H1 (cell line): ENCODE results near the gene UBQLN1. TPM values are rescaled to one million over a fixed set of nuclear protein-coding genes. Genes with fewer than 3 reads are reported as not detected.

Experiments
- CTCF ChIA-PET: fragments of 300-600 bp; sonication (Branson Sonifier 250); formaldehyde crosslinking; loops from one replicate; lab custom pipeline; 2021; ENCODE audit not compliant: partially characterized antibody; lab: Charles Lee
- POLR2A ChIA-PET: fragments of 300-600 bp; sonication (Branson Sonifier 250); formaldehyde crosslinking; loops from one replicate; lab custom pipeline; 2021; ENCODE audit warnings: inconsistent platforms; ENCODE audit not compliant: partially characterized antibody; lab: Charles Lee
- DNase-seq, 2 experiments: peaks; one replicate each; pipeline versions ENCODE4 v3.0.0 to v3.0.0-alpha.2; 2010 to 2022; ENCODE audit warnings: low spot score in 2 of 2, low read depth in 1 of 2, mixed read lengths in 1 of 2
- FAIRE-seq: peaks from 2 replicates; lab custom pipeline; 2011; peaks lifted over from hg19 to GRCh38; lab: Jason Lieb, UNC
- H2AFZ ChIP-seq: 2 replicates; pipeline ENCODE4 v1.8.1; 2012; ENCODE audit warnings: low read length, inconsistent platforms
- H2AK5ac ChIP-seq: 2 replicates; pipeline ENCODE4 v1.6.1; 2013; ENCODE audit warnings: low read depth, low read length
- H2BK120ac ChIP-seq: replicated peaks from 2 replicates; pipeline ENCODE3; 2013; ENCODE audit warnings: low read depth, low read length, inconsistent platforms
- H2BK12ac ChIP-seq: 2 replicates; pipeline ENCODE4 v1.6.1; 2013; ENCODE audit warnings: low read depth, low read length
- H2BK15ac ChIP-seq: 2 replicates; pipeline ENCODE4 v1.6.1; 2013; ENCODE audit warnings: low read length
- H2BK20ac ChIP-seq: 2 replicates; pipeline ENCODE4 v1.6.1; 2013; ENCODE audit warnings: low read length
- H2BK5ac ChIP-seq: 2 replicates; pipeline ENCODE4 v1.6.1; 2013; ENCODE audit warnings: low read depth, low read length
- H3K14ac ChIP-seq: 2 replicates; pipeline ENCODE4 v1.6.1; 2013; ENCODE audit warnings: inconsistent platforms; ENCODE audit not compliant: insufficient read length
- H3K18ac ChIP-seq: 2 replicates; pipeline ENCODE4 v1.6.1; 2013; ENCODE audit warnings: low read length; ENCODE audit errors: extremely low read depth
- H3K23ac ChIP-seq: 2 replicates; pipeline ENCODE4 v1.6.1; 2013; ENCODE audit warnings: inconsistent platforms; ENCODE audit not compliant: insufficient read length
- H3K23me2 ChIP-seq: 2 replicates; pipeline ENCODE4 v1.6.1; 2013; ENCODE audit warnings: low read depth, low read length
- H3K27ac ChIP-seq: 2 replicates; pipeline ENCODE4 v1.6.1; 2011; ENCODE audit warnings: low read depth, low read length, inconsistent platforms
- H3K27me3 ChIP-seq, 4 experiments: replicated peaks in 1 of 4; 1 replicate in 1 of 4; 2 replicates in 3 of 4; pipeline versions ENCODE4 v1.6.1 to v1.8.1; 2011 to 2013; ENCODE audit warnings: low read length in 3 of 4, mild to moderate bottlenecking in 3 of 4, inconsistent platforms in 2 of 4, mixed read lengths in 2 of 4, moderate library complexity in 1 of 4; ENCODE audit not compliant: control insufficient read depth in 3 of 4, insufficient read depth in 3 of 4; ENCODE audit errors: extremely low read depth in 1 of 4
- H3K36me3 ChIP-seq, 4 experiments: 2 replicates each; pipeline versions ENCODE4 v1.6.1 to v1.8.1; 2011 to 2013; ENCODE audit warnings: mild to moderate bottlenecking in 4 of 4, low read length in 3 of 4, moderate library complexity in 2 of 4, control low read depth in 1 of 4, inconsistent platforms in 1 of 4; ENCODE audit not compliant: insufficient read depth in 4 of 4, control insufficient read depth in 2 of 4
- H3K4ac ChIP-seq: replicated peaks from 2 replicates; pipeline ENCODE3; 2013; ENCODE audit warnings: low read length, low read depth, mixed read lengths, inconsistent platforms; ENCODE audit not compliant: insufficient read length
- H3K4me1 ChIP-seq, 4 experiments: replicated peaks in 1 of 4; 1 replicate in 1 of 4; 2 replicates in 3 of 4; pipeline versions ENCODE4 v1.6.1 to v1.8.1; 2011 to 2013; ENCODE audit warnings: low read length in 3 of 4, inconsistent platforms in 2 of 4, mixed read lengths in 1 of 4; ENCODE audit not compliant: insufficient read depth in 4 of 4, control insufficient read depth in 3 of 4
- H3K4me2 ChIP-seq, 2 experiments: 2 replicates each; pipeline versions ENCODE4 v1.6.1 to v1.8.1; 2011 to 2013; ENCODE audit warnings: low read depth in 2 of 2, low read length in 2 of 2, control low read depth in 1 of 2, inconsistent platforms in 1 of 2, mild to moderate bottlenecking in 1 of 2; ENCODE audit not compliant: insufficient read depth in 1 of 2
- H3K4me3 ChIP-seq, 4 experiments: fragments of 200-600, 300-600 bp in 1 of 4; sonication (generic), shearing (Covaris generic), sonication (Bioruptor Twin) in 1 of 4; 2 replicates each; pipeline versions ENCODE4 v1.5.1 to v1.8.1; 2011 to 2016; ENCODE audit warnings: low read length in 4 of 4, low read depth in 3 of 4, control low read depth in 2 of 4, inconsistent platforms in 2 of 4, mild to moderate bottlenecking in 2 of 4, mixed read lengths in 1 of 4, moderate library complexity in 1 of 4; ENCODE audit not compliant: insufficient read depth in 2 of 4; ENCODE audit errors: extremely low read depth in 1 of 4
- H3K56ac ChIP-seq: replicated peaks from 2 replicates; pipeline ENCODE3; 2013; ENCODE audit warnings: low read depth, mild to moderate bottlenecking, mixed read lengths, low read length, inconsistent platforms; ENCODE audit not compliant: insufficient read length
- H3K79me1 ChIP-seq: 2 replicates; pipeline ENCODE4 v1.6.1; 2013; ENCODE audit warnings: low read depth, low read length, control low read depth
- H3K79me2 ChIP-seq, 2 experiments: 2 replicates each; pipeline versions ENCODE4 v1.6.1 to v1.8.1; 2012 to 2013; ENCODE audit warnings: low read length in 2 of 2, mild to moderate bottlenecking in 2 of 2, inconsistent platforms in 1 of 2; ENCODE audit not compliant: insufficient read depth in 2 of 2, control insufficient read depth in 1 of 2
- H3K9ac ChIP-seq, 4 experiments: replicated peaks in 1 of 4; 1 replicate in 1 of 4; 2 replicates in 3 of 4; pipeline versions ENCODE4 v1.6.1 to v1.8.1; 2011 to 2013; ENCODE audit warnings: low read depth in 3 of 4, low read length in 3 of 4, control low read depth in 2 of 4, mild to moderate bottlenecking in 2 of 4, moderate library complexity in 2 of 4, inconsistent platforms in 1 of 4; ENCODE audit errors: extremely low read depth in 1 of 4
- H3K9me3 ChIP-seq, 2 experiments: 2 replicates each; pipeline versions ENCODE4 v1.6.1 to v1.8.1; 2012 to 2013; ENCODE audit warnings: mild to moderate bottlenecking in 2 of 2, moderate library complexity in 2 of 2, control low read depth in 1 of 2, inconsistent platforms in 1 of 2, low read depth in 1 of 2, low read length in 1 of 2, mixed read lengths in 1 of 2; ENCODE audit not compliant: insufficient read depth in 2 of 2
- H4K20me1 ChIP-seq, 2 experiments: replicated peaks in 1 of 2; 2 replicates each; pipeline versions ENCODE3 to v1.8.1; 2011 to 2013; ENCODE audit warnings: inconsistent platforms in 2 of 2, low read length in 2 of 2, mild to moderate bottlenecking in 1 of 2; ENCODE audit not compliant: insufficient read depth in 2 of 2, control insufficient read depth in 1 of 2
- H4K5ac ChIP-seq: 2 replicates; pipeline ENCODE4 v1.6.1; 2013; ENCODE audit warnings: low read length, low read depth, mixed read lengths, inconsistent platforms; ENCODE audit not compliant: insufficient read length
- H4K8ac ChIP-seq: 2 replicates; pipeline ENCODE4 v1.8.0; 2013; ENCODE audit warnings: mild to moderate bottlenecking, moderate library complexity, low read length, inconsistent platforms; ENCODE audit not compliant: insufficient read depth; ENCODE audit errors: extremely low read depth
- H4K91ac ChIP-seq: replicated peaks from 2 replicates; pipeline ENCODE3; 2013; ENCODE audit warnings: low read length, mixed read lengths, inconsistent platforms; ENCODE audit not compliant: insufficient read length
- ATF3 ChIP-seq: IDR thresholded peaks from 2 replicates; pipeline ENCODE4 v1.6.1; 2011; ENCODE audit warnings: low read depth, mild to moderate bottlenecking, low read length; ENCODE audit not compliant: insufficient read depth
- CEBPB ChIP-seq: IDR thresholded peaks from 2 replicates; pipeline ENCODE4 v1.6.1; 2012; ENCODE audit warnings: low read depth, low read length
- GABPA ChIP-seq: IDR thresholded peaks from 2 replicates; pipeline ENCODE4 v1.6.1; 2011; ENCODE audit warnings: mild to moderate bottlenecking, low read length, moderate library complexity, borderline replicate concordance; ENCODE audit not compliant: insufficient read depth
- HDAC6 ChIP-seq: IDR thresholded peaks from one replicate; pipeline ENCODE4 v1.7.1; 2012; ENCODE audit warnings: low read depth, mild to moderate bottlenecking, inconsistent platforms, low read length, moderate library complexity
- KDM1A ChIP-seq: fragments of 200-600, 300-600 bp; sonication (generic); IDR thresholded peaks from 2 replicates; pipeline ENCODE4 v1.7.1; 2016; ENCODE audit warnings: mild to moderate bottlenecking, low read length, borderline replicate concordance
- KDM5A ChIP-seq: fragments of 200-600 bp; IDR thresholded peaks from 2 replicates; pipeline ENCODE4 v1.7.1; 2012; ENCODE audit warnings: mild to moderate bottlenecking, low read length, inconsistent platforms, mixed read lengths
- NRF1 ChIP-seq: IDR thresholded peaks from 2 replicates; pipeline ENCODE4 v1.6.1; 2011; ENCODE audit warnings: mild to moderate bottlenecking, low read depth, low read length, improper control_type of control experiment
- SP4 ChIP-seq: IDR thresholded peaks from 2 replicates; pipeline ENCODE4 v1.6.1; 2012; ENCODE audit warnings: low read length, inconsistent platforms
- SRF ChIP-seq: IDR thresholded peaks from 2 replicates; pipeline ENCODE4 v1.6.1; 2011; ENCODE audit warnings: mild to moderate bottlenecking, low read depth, low read length, moderate library complexity
- TAF1 ChIP-seq: IDR thresholded peaks from 2 replicates; pipeline ENCODE4 v1.6.1; 2011; ENCODE audit warnings: mild to moderate bottlenecking, low read depth, low read length
- TBP ChIP-seq: IDR thresholded peaks from 2 replicates; pipeline ENCODE4 v1.6.1; 2011; ENCODE audit warnings: low read depth, low read length, improper control_type of control experiment
- YY1 ChIP-seq: IDR thresholded peaks from 2 replicates; pipeline ENCODE4 v1.6.1; 2011; ENCODE audit warnings: low read depth, mild to moderate bottlenecking, low read length
- WGBS, 2 experiments: shearing (Covaris generic) in 1 of 2; methylation state at CpG; one replicate each; pipeline versions ENCODE4 v1.1.6 to v1.1.7; 2013 to 2015; ENCODE audit warnings: low lambda C conversion rate in 2 of 2, mixed read lengths in 2 of 2, inconsistent platforms in 1 of 2, low coverage in 1 of 2, missing lambda C conversion rate in 1 of 2; ENCODE audit not compliant: insufficient replicate concordance in 2 of 2, insufficient coverage in 1 of 2, insufficient read length in 1 of 2; ENCODE audit errors: extremely low coverage in 1 of 2, missing lambda C conversion rate in 1 of 2; 5-methylcytosine and 5-hydroxymethylcytosine counted together
- polyA plus RNA-seq, 7 experiments: library from polyadenylated mRNA; depleted of rRNA in 3 of 7; stranded (reverse) in 5 of 7; unstranded in 2 of 7; fragments of >200 nt in 5 of 7; fragments of 200-250 nt in 2 of 7; gene quantifications; 1 replicate in 5 of 7; 2 replicates in 1 of 7; 4 replicates in 1 of 7; pipeline versions ENCODE4 v1.2.1 to v1.2.3, GENCODE V29; 2011 to 2013; ENCODE audit warnings: missing spikeins in 2 of 7, mixed read lengths in 2 of 7
- total RNA-seq: library from RNA; stranded (reverse); fragmentation: NEBNext Ultra II Directional; extraction: Animal tissue kit (Norgen Biotek cat#: 25700); gene quantifications from 2 replicates; pipeline ENCODE4 v1.2.1, GENCODE V29; 2021

Gene UBQLN1
- total and polyA plus RNA-seq, 2 of the 8 experiments (the other 6 are each of a cell fraction or from before 2014, with no cell fraction given) = 62.4 to 105 TPM

GRCh38 chr9:83706676-83707517 lies 861 bp downstream of the UBQLN1 start:
- Histone ChIP-seq H3K79me1 (no peaks in the 10 kb centered on the region), H3K4me3 (peak overlapping the region; percentile 79 to 99 (median 93)), H2BK20ac (no peak overlapping the region), H2BK12ac (no peak overlapping the region), H3K9ac (peak overlapping the region; percentile 98 to 100 (median 98)), H3K23me2 (no peaks in the 10 kb centered on the region; the same call in 1 of the 2 replicates), H4K8ac (peak overlapping the region; percentile 99), H2BK15ac (no peak overlapping the region), H3K27ac (peak overlapping the region; percentile 100), H3K9me3 (peaks cover 0 to 2% of the 10 kb centered on the region in 2 experiments; a peak in 1 of 4 replicates), H3K4me1 (peaks cover 0 to under 1% (median 0%) of the 10 kb centered on the region in 4 experiments; a peak in 1 of 7 replicates), H3K79me2 (peaks cover 37 to 56% of the 10 kb centered on the region in 2 experiments), H4K91ac (peak overlapping the region; percentile 10), H2BK120ac (no peak overlapping the region), H3K27me3 (no peaks in the 10 kb centered on the region), H2BK5ac (peak overlapping the region; percentile 100), H4K20me1 (peaks cover 1 to 5% of the 10 kb centered on the region in 2 experiments), H2AFZ (no peak overlapping the region), H3K36me3 (no peaks in the 10 kb centered on the region; a peak in 1 of 8 replicates), H3K18ac (peak overlapping the region; percentile 80; the same call in 1 of the 2 replicates), H3K14ac (no peak overlapping the region), H2AK5ac (no peak overlapping the region), H4K5ac (peak overlapping the region; percentile 94), H3K4ac (peak overlapping the region; percentile 69), H3K4me2 (peak overlapping the region; percentile 70 to 87), H3K23ac (no peak overlapping the region), H3K56ac (peak overlapping the region; percentile 95)
- CTCF ChIA-PET = no interaction called here
- DNase-seq (peak; percentile 34 to 70), FAIRE-seq (no peak)
- POLR2A ChIA-PET = interaction anchor here (0.7 to 2.7 kb wide), 24 partner anchors 8 to 459 kb away, joined by 3 to 15 read pairs (median 4); partner anchors contain the start of gene KIF27
- 2% methylated on average over 18 of the region's 42 CpGs; no CpG with 5 or more reads in 1 of the 2 experiments for WGBS, 2 experiments
- TF ChIP-seq YY1 (0 out of 2 replicates have a peak, but pooled peaks have one; percentile 31), NRF1 (no peak), KDM1A (no peak), HDAC6 (no peak), SRF (no peak), TBP (peak; percentile 57), CEBPB (no peak), TAF1 (no peak), ATF3 (no peak), GABPA (no peak), SP4 (no peak), KDM5A (no peak)
